Adrenal gland (tissue), 12 donors: ENCODE measurements around the gene COLGALT1. TPM values are rescaled to one million over a fixed set of nuclear protein-coding genes. Genes with fewer than 3 reads are reported as not detected.

Source experiments
- DNase-seq, 7 donors: peaks; one replicate each; pipeline ENCODE4 v3.0.0-alpha.2; 2019 to 2020
- H3K27ac ChIP-seq, 5 donors: fragments of 200-600 bp; sonication (generic) in 4 of 5; 1 replicate in 3 of 5; 2 replicates in 2 of 5; pipeline versions ENCODE4 v1.5.1 to v1.8.0; 2016 to 2020; ENCODE audit warnings: mild to moderate bottlenecking in 1 of 5
- H3K27me3 ChIP-seq: fragments of 200-600 bp; 2 replicates; pipeline ENCODE4 v1.8.0; 2021
- H3K36me3 ChIP-seq, 2 donors: fragments of 200-600 bp; replicated peaks in 1 of 2; 1 replicate in 1 of 2; 2 replicates in 1 of 2; pipeline versions ENCODE4 v1.5.1 to v1.8.0; 2018 to 2022
- H3K4me1 ChIP-seq, 2 donors: fragments of 200-600 bp; replicated peaks in 1 of 2; 1 replicate in 1 of 2; 2 replicates in 1 of 2; pipeline versions ENCODE4 v1.5.1 to v1.8.0; 2018 to 2021
- H3K4me3 ChIP-seq, 4 donors: fragments of 200-600 bp; sonication (generic) in 3 of 4; one replicate each; pipeline ENCODE4 v1.5.1; 2016 to 2018
- H3K9me3 ChIP-seq, 3 donors: fragments of 200-600 bp; sonication (generic) in 1 of 3; replicated peaks in 1 of 3; 1 replicate in 2 of 3; 2 replicates in 1 of 3; pipeline versions ENCODE4 v1.5.1 to v1.8.0; 2016 to 2021
- WGBS, 4 donors: extraction: QIAGEN DNeasy Blood & Tissue Kit in 2 of 4; methylation state at CpG; one replicate each; pipeline versions ENCODE4 v1.1.5 to v1.1.7; 2013 to 2017; 5-methylcytosine and 5-hydroxymethylcytosine counted together
- intact Hi-C, 2 donors: fragments of 100-400 bp; cut with DNase I; formaldehyde crosslinking; loops; one replicate each; pipeline versions ENCODE4 v1.14.1 to v1.15.0; 2022 to 2023
- polyA plus RNA-seq, 3 donors: library from polyadenylated mRNA; stranded (reverse); fragments of 200-250 nt in 2 of 3; fragments of 350-450 nt in 1 of 3; fragmentation: Illumina TruSeq in 1 of 3; extraction: RNeasy Lipid Tissue Mini Kit (QIAGEN cat#74804) in 1 of 3; gene quantifications; one replicate each; pipeline ENCODE4 v1.2.3, GENCODE V29; 2013 to 2014
- total RNA-seq, 9 donors: library from RNA; depleted of rRNA in 4 of 9; stranded (reverse); fragments of >200 nt in 4 of 9; fragments of 120-200 nt in 1 of 9; fragmentation: NEBNext Ultra II Directional in 1 of 9; extraction: Animal tissue kit (Norgen Biotek cat#: 25700) in 1 of 9; gene quantifications; one replicate each; pipeline versions ENCODE4 v1.1.0 to v1.2.4, GENCODE V29; 2013 to 2023
- TF ChIP-seq, protein P1 (sequence below), 6 experiments: fragments of 450-650 bp in 4 of 6; fragments of 200-600 bp in 2 of 6; sonication (generic) in 1 of 6; IDR thresholded peaks; 1 replicate in 5 of 6; 2 replicates in 1 of 6; pipeline versions ENCODE4 v1.5.1 to v1.8.0; 2016 to 2021; ENCODE audit warnings: antibody characterized with exemption in 6 of 6, mild to moderate bottlenecking in 2 of 6, moderate library complexity in 1 of 6
- donor health status: healthy with polysubstance abuse.
- donor health status: Bipolar disorder and iron deficiency.
- donor health status: DM: yes; HTN: yes; CAD: no.
- donor health status: DM: no; HTN: no; CAD: no.
- donor health status: DM: no; HTN: no; CAD: no.
- donor health status: DM: yes; HTN: yes; CAD: no.

Gene COLGALT1
- total and polyA plus RNA-seq, 12 donors = 23.5 to 81.0 (median 56.7) TPM

- TF ChIP-seq, protein P1, sequence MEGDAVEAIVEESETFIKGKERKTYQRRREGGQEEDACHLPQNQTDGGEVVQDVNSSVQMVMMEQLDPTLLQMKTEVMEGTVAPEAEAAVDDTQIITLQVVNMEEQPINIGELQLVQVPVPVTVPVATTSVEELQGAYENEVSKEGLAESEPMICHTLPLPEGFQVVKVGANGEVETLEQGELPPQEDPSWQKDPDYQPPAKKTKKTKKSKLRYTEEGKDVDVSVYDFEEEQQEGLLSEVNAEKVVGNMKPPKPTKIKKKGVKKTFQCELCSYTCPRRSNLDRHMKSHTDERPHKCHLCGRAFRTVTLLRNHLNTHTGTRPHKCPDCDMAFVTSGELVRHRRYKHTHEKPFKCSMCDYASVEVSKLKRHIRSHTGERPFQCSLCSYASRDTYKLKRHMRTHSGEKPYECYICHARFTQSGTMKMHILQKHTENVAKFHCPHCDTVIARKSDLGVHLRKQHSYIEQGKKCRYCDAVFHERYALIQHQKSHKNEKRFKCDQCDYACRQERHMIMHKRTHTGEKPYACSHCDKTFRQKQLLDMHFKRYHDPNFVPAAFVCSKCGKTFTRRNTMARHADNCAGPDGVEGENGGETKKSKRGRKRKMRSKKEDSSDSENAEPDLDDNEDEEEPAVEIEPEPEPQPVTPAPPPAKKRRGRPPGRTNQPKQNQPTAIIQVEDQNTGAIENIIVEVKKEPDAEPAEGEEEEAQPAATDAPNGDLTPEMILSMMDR (IDR thresholded peaks at IDR 0.05) = no peak
- Histone ChIP-seq H3K27ac (no peak overlapping the region), H3K27me3 (no peaks in the 10 kb centered on the region), H3K36me3 (no peaks in the 10 kb centered on the region), H3K9me3 (no peaks in the 10 kb centered on the region), H3K4me3 (no peak overlapping the region), H3K4me1 (no peaks in the 10 kb centered on the region)
- intact Hi-C loops = no loop called here
- 83 to 96% (median 89%) methylated on average over 6 to 9 of the region's 9 CpGs for WGBS, 4 donors
- DNase-seq = no peak
These were observed 77.1 kb downstream of the COLGALT1 start for GRCh38 chr19:17632577-17632976.

Other genes with a start within 250 kb of the COLGALT1 start
- gene MRPL34, start 249.8 kb upstream of the COLGALT1 start, total RNA-seq = 100 to 1,000 TPM in 8 of 9 donors, 10 to 100 TPM in 1; 95.8 to 358 (median 165) TPM
- gene MRPL34, start 249.8 kb upstream of the COLGALT1 start, polyA plus RNA-seq = 100 to 1,000 TPM; 101 to 144 (median 121) TPM
- gene DDA1, start 246.1 kb upstream of the COLGALT1 start, total RNA-seq = 10 to 100 TPM in 8 of 9 donors, 1 to 10 TPM in 1; 6.8 to 54.9 (median 36.0) TPM
- gene DDA1, start 246.1 kb upstream of the COLGALT1 start, polyA plus RNA-seq = 10 to 100 TPM; 40.3 to 71.4 (median 50.4) TPM
- 10 to 100 TPM in 8 of 9 donors, 1 to 10 TPM in 1; 4.8 to 78.0 (median 26.5) TPM for gene ANO8, start 220.8 kb upstream of the COLGALT1 start, total RNA-seq
- gene ANO8, start 220.8 kb upstream of the COLGALT1 start, polyA plus RNA-seq = 10 to 100 TPM in 2 of 3 donors, 1 to 10 TPM in 1; 4.4 to 70.7 (median 33.0) TPM
- 10 to 100 TPM; 11.8 to 50.4 (median 25.6) TPM for gene GTPBP3, start 218.1 kb upstream of the COLGALT1 start, total RNA-seq
- 10 to 100 TPM in 2 of 3 donors, 1 to 10 TPM in 1; 5.5 to 36.8 (median 19.0) TPM for gene GTPBP3, start 218.1 kb upstream of the COLGALT1 start, polyA plus RNA-seq
- 100 to 1,000 TPM in 3 of 9 donors, 10 to 100 TPM in 6; 27.9 to 140 (median 72.2) TPM for gene PLVAP, start 178.3 kb upstream of the COLGALT1 start, total RNA-seq
- gene PLVAP, start 178.3 kb upstream of the COLGALT1 start, polyA plus RNA-seq = 100 to 1,000 TPM in 2 of 3 donors, 10 to 100 TPM in 1; 40.9 to 381 (median 127) TPM
- 1 to 10 TPM in 6 of 9 donors, under 1 TPM in 1, not detected in 2; 0.49 to 5.6 (median 2.8) TPM for gene CCDC194, start 161.5 kb upstream of the COLGALT1 start, total RNA-seq
- 1 to 10 TPM; 1.1 to 3.0 (median 1.3) TPM for gene CCDC194, start 161.5 kb upstream of the COLGALT1 start, polyA plus RNA-seq
- 100 to 1,000 TPM; 146 to 940 (median 704) TPM for gene BST2, start 150.0 kb upstream of the COLGALT1 start, total RNA-seq
- 100 to 1,000 TPM; 159 to 304 (median 271) TPM for gene BST2, start 150.0 kb upstream of the COLGALT1 start, polyA plus RNA-seq
- gene MVB12A, start 135.6 kb upstream of the COLGALT1 start, total RNA-seq = 100 to 1,000 TPM in 5 of 9 donors, 10 to 100 TPM in 4; 53.3 to 162 (median 104) TPM
- 100 to 1,000 TPM in 2 of 3 donors, 10 to 100 TPM in 1; 17.4 to 142 (median 132) TPM for gene MVB12A, start 135.6 kb upstream of the COLGALT1 start, polyA plus RNA-seq
- gene TMEM221, start 107.0 kb upstream of the COLGALT1 start, total RNA-seq = 1 to 10 TPM in 7 of 9 donors, under 1 TPM in 2; 0.22 to 8.7 (median 5.4) TPM
- gene TMEM221, start 107.0 kb upstream of the COLGALT1 start, polyA plus RNA-seq = 1 to 10 TPM in 2 of 3 donors, under 1 TPM in 1; 0.77 to 2.8 (median 1.9) TPM
- gene NXNL1, start 94.7 kb upstream of the COLGALT1 start, total RNA-seq = 1 to 10 TPM in 2 of 9 donors, under 1 TPM in 3, not detected in 4; 0.41 to 2.7 (median 0.92) TPM
- gene NXNL1, start 94.7 kb upstream of the COLGALT1 start, polyA plus RNA-seq = 1 to 10 TPM in 2 of 3 donors, not detected in 1; 2.6 to 4.8 TPM
- 100 to 1,000 TPM in 1 of 9 donors, 10 to 100 TPM in 7, 1 to 10 TPM in 1; 4.9 to 107 (median 56.3) TPM for gene SLC27A1, start 85.1 kb upstream of the COLGALT1 start, total RNA-seq
- 10 to 100 TPM in 2 of 3 donors, 1 to 10 TPM in 1; 6.8 to 78.8 (median 33.3) TPM for gene SLC27A1, start 85.1 kb upstream of the COLGALT1 start, polyA plus RNA-seq
- 100 to 1,000 TPM in 7 of 9 donors, 10 to 100 TPM in 2; 80.4 to 181 (median 125) TPM for gene PGLS, start 44.0 kb upstream of the COLGALT1 start, total RNA-seq
- 100 to 1,000 TPM in 2 of 3 donors, 10 to 100 TPM in 1; 36.1 to 200 (median 134) TPM for gene PGLS, start 44.0 kb upstream of the COLGALT1 start, polyA plus RNA-seq
- gene UNC13A, start 132.7 kb downstream of the COLGALT1 start, total RNA-seq = 1 to 10 TPM in 7 of 9 donors, under 1 TPM in 2; 0.57 to 5.3 (median 1.6) TPM
- 1 to 10 TPM; 1.5 to 9.7 (median 5.1) TPM for gene UNC13A, start 132.7 kb downstream of the COLGALT1 start, polyA plus RNA-seq
- 10 to 100 TPM in 8 of 9 donors, 1 to 10 TPM in 1; 7.7 to 97.2 (median 45.2) TPM for gene MAP1S, start 163.8 kb downstream of the COLGALT1 start, total RNA-seq
- 10 to 100 TPM in 2 of 3 donors, 1 to 10 TPM in 1; 6.6 to 66.1 (median 43.4) TPM for gene MAP1S, start 163.8 kb downstream of the COLGALT1 start, polyA plus RNA-seq
- 1 to 10 TPM in 8 of 9 donors, under 1 TPM in 1; 0.91 to 7.1 (median 3.3) TPM for gene FCHO1, start 195.8 kb downstream of the COLGALT1 start, total RNA-seq
- 1 to 10 TPM in 2 of 3 donors, under 1 TPM in 1; 0.98 to 6.2 (median 2.0) TPM for gene FCHO1, start 195.8 kb downstream of the COLGALT1 start, polyA plus RNA-seq
- under 1 TPM in 1 of 9 donors, not detected in 8; 0.39 TPM for gene B3GNT3, start 239.5 kb downstream of the COLGALT1 start, total RNA-seq
- gene B3GNT3, start 239.5 kb downstream of the COLGALT1 start, polyA plus RNA-seq = under 1 TPM in 1 of 3 donors, not detected in 2; 0.03 TPM